GM23338 (cell line): Measurements from ENCODE around the gene AMPD2.

Experiments
- CREB1 ChIP-seq: fragments of 250-450 bp; sonication (Bioruptor Pico); IDR thresholded peaks from 2 replicates; pipeline ENCODE4 v1.5.0; 2020; ENCODE audit warnings: low read depth, mild to moderate bottlenecking, moderate library complexity
- CTCF ChIP-seq, 2 experiments: fragments of 200-600 bp in 1 of 2; sonication (generic) in 1 of 2; conservative IDR thresholded peaks; 2 replicates each; pipeline versions ENCODE4 v1.5.1 to v1.6.1; 2016 to 2017; ENCODE audit warnings: antibody characterized with exemption in 2 of 2, low read depth in 2 of 2, mild to moderate bottlenecking in 2 of 2, moderate library complexity in 1 of 2
- ETS1 ChIP-seq: IDR thresholded peaks from 2 replicates; pipeline ENCODE4 v1.6.1; 2016; ENCODE audit warnings: antibody characterized with exemption
- EZH2 ChIP-seq: fragments of 200-600 bp; sonication (generic); IDR thresholded peaks from one replicate; pipeline ENCODE4 v1.8.0; 2017; ENCODE audit warnings: antibody characterized with exemption, mild to moderate bottlenecking, low read depth; ENCODE audit not compliant: unreplicated experiment
- EZH2phosphoT487 ChIP-seq: fragments of 200-600 bp; sonication (generic); IDR thresholded peaks from one replicate; pipeline ENCODE4 v1.8.1; 2018; ENCODE audit warnings: antibody characterized with exemption; ENCODE audit not compliant: unreplicated experiment
- JUNB ChIP-seq: IDR thresholded peaks from one replicate; pipeline ENCODE4 v1.6.1; 2016; ENCODE audit warnings: antibody characterized with exemption; ENCODE audit not compliant: unreplicated experiment
- NANOG ChIP-seq: IDR thresholded peaks from 2 replicates; pipeline ENCODE4 v1.6.1; 2016; ENCODE audit warnings: antibody characterized with exemption, borderline replicate concordance
- POLR2AphosphoS5 ChIP-seq: IDR thresholded peaks from 2 replicates; pipeline ENCODE4 v1.6.1; 2016; ENCODE audit warnings: antibody characterized with exemption, low read depth
- REST ChIP-seq: IDR thresholded peaks from one replicate; pipeline ENCODE4 v1.6.1; 2018; ENCODE audit warnings: antibody characterized with exemption; ENCODE audit not compliant: unreplicated experiment
- STAT1 ChIP-seq: IDR thresholded peaks from one replicate; pipeline ENCODE4 v1.6.1; 2016; ENCODE audit warnings: antibody characterized with exemption; ENCODE audit not compliant: unreplicated experiment
- ZNF114 ChIP-seq: fragments of 250-450 bp; sonication (Bioruptor Pico); IDR thresholded peaks from 2 replicates; pipeline ENCODE4 v1.5.0; 2020; ENCODE audit warnings: mild to moderate bottlenecking, moderate library complexity
- ZNF331 ChIP-seq: fragments of 250-450 bp; sonication (Bioruptor Pico); IDR thresholded peaks from 2 replicates; pipeline ENCODE4 v1.5.0; 2020; ENCODE audit warnings: low read depth, mild to moderate bottlenecking, moderate library complexity
- ZNF462 ChIP-seq: fragments of 250-450 bp; sonication (Bioruptor Pico); IDR thresholded peaks from 2 replicates; pipeline ENCODE4 v1.5.0; 2020; ENCODE audit warnings: mild to moderate bottlenecking, moderate library complexity

GRCh38 chr1:109661391-109661790, 41.8 kb downstream of the AMPD2 start:
- TF ChIP-seq CTCF (conservative IDR thresholded peaks at IDR 0.05; ENCODE audit: low read depth in 2 of 2) (no peak), EZH2 (no peak), REST (no peak), POLR2AphosphoS5 (no peak), EZH2phosphoT487 (no peak), ZNF114 (CRISPR knock-in tag) (no peak), NANOG (no peak), STAT1 (no peak), CREB1 (CRISPR knock-in tag) (no peak), JUNB (no peak), ZNF462 (CRISPR knock-in tag) (no peak), ETS1 (no peak), ZNF331 (no peak)
